ENCODE data around the gene NEDD9.

- TF ChIP-seq CTCF (IDR thresholded peaks at IDR 0.05 in 4 of 5, conservative IDR thresholded peaks at IDR 0.05 in 1 of 5) (no peak), POLR2A (IDR thresholded peaks at IDR 0.05) (no peak)
Observed at GRCh38 chr6:11235062-11235461, 2.6 kb upstream of the NEDD9 start.

Measured in gastrocnemius medialis (tissue), 4 donors.